GM19468 (cell line): Measurements from ENCODE around the gene GSKIP.
"Not testable (repeated sequence)": the region's sequence is repeated elsewhere in the genome, so short reads cannot be mapped to it uniquely, and the experiment has no call there.

ENCODE experiments used
- ATAC-seq: cut with Tn5 transposase; IDR thresholded peaks from one replicate; pipeline ENCODE4 v1.9.1; 2021; ENCODE audit warnings: mild to moderate bottlenecking, moderate library complexity, moderate number of reproducible peaks; ENCODE audit not compliant: unreplicated experiment; ENCODE audit errors: extremely low read depth

Gene GSKIP

GRCh38 chr14:96362965-96363750 lies at the start of gene GSKIP, which contains the start of gene ATG2B:
TSS of gene GSKIP (plus strand) at chr14:96363526. CDS start at chr14:96382248, 18,722 bp downstream.
TSS of gene ATG2B (minus strand) at chr14:96363341. CDS start at chr14:96362976, 365 bp downstream.
- peak; percentile 74 for ATAC-seq

- ATAC-seq: no peak
Measured at GRCh38 chr14:96316087-96316486, 47.2 kb upstream of the GSKIP start.

- ATAC-seq: no peak
Measured at GRCh38 chr14:96318836-96319235, 44.5 kb upstream of the GSKIP start.

GRCh38 chr14:96320605-96321004 lies 42.7 kb upstream of the GSKIP start:
- no peak for ATAC-seq

GRCh38 chr14:96324219-96324618 lies 39.1 kb upstream of the GSKIP start:
- no peak for ATAC-seq

GRCh38 chr14:96338551-96338950 lies 24.8 kb upstream of the GSKIP start:
- no peak for ATAC-seq

GRCh38 chr14:96341323-96341722 lies 22.0 kb upstream of the GSKIP start:
- ATAC-seq: no peak

GRCh38 chr14:96345669-96346068 lies 17.7 kb upstream of the GSKIP start:
- no peak for ATAC-seq

- not testable (repeated sequence) for ATAC-seq
Measured at GRCh38 chr14:96347957-96348356, 15.4 kb upstream of the GSKIP start.

GRCh38 chr14:96349286-96350075 lies 13.8 kb upstream of the GSKIP start:
- no peak for ATAC-seq

- ATAC-seq: no peak
Measured at GRCh38 chr14:96351986-96352385, 11.3 kb upstream of the GSKIP start.

GRCh38 chr14:96352708-96353107 lies 10.6 kb upstream of the GSKIP start:
- no peak for ATAC-seq

- ATAC-seq: no peak
Measured at GRCh38 chr14:96354246-96354645, 9.1 kb upstream of the GSKIP start.

GRCh38 chr14:96357216-96357615 lies 6.1 kb upstream of the GSKIP start:
- ATAC-seq: no peak

GRCh38 chr14:96359959-96360358 lies 3.4 kb upstream of the GSKIP start:
- no peak for ATAC-seq

GRCh38 chr14:96362071-96362964 lies 1.0 kb upstream of the GSKIP start:
- ATAC-seq: peak; percentile 3

- ATAC-seq: no peak
Measured at GRCh38 chr14:96363751-96364336, 518 bp downstream of the GSKIP start.

GRCh38 chr14:96364962-96365361 lies 1.6 kb downstream of the GSKIP start:
- ATAC-seq: no peak

- ATAC-seq: no peak
Measured at GRCh38 chr14:96368534-96368933, 5.2 kb downstream of the GSKIP start.

GRCh38 chr14:96370528-96370927 lies 7.2 kb downstream of the GSKIP start:
- no peak for ATAC-seq
